ENCODE results near the gene APOBEC3H. TPM values are rescaled to one million over a fixed set of nuclear protein-coding genes. Genes with fewer than 3 reads are reported as not detected.
"Not testable (repeated sequence)": the region's sequence is repeated elsewhere in the genome, so short reads cannot be mapped to it uniquely, and the experiment has no call there.

Gene APOBEC3H
- total and polyA plus RNA-seq, 10 donors = 0.70 to 3.8 (median 2.2) TPM; not detected in 1

DNA sequence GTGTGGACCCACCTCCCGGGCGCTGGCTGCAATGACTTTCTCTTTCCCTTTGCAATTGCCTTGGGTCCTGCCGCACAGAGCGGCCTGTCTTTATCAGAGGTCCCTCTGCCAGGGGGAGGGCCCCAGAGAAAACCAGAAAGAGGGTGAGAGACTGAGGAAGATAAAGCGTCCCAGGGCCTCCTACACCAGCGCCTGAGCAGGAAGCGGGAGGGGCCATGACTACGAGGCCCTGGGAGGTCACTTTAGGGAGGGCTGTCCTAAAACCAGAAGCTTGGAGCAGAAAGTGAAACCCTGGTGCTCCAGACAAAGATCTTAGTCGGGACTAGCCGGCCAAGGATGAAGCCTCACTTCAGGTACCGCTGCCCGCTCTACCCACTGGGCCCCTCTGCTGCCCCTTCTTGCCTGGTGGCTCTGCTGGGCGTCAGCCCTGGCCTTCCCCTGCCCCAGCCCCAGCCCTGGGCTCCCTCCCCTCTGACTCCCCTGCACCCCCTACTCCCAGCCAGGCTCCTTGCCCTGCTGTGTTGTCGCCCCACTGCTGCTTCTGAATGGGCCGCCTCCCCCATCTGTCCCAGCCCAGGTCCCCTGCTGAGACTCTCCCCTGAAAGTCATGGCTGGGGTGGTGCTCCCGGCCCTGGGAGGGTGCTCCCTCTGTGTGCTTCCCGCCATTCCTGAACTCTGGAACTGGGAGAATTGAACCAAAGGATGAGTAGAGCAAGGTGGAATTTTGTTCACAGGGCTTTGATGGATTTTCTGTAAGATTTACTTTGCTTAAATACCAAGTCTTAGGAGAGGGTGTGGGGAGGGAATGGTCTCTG lies 19.8 kb upstream of the APOBEC3H start, which contains the start of gene APOBEC3G:
Gene APOBEC3G (plus strand): TSS at position 250 of the 815 bp plus-strand sequence. CDS start 87 bp downstream, at position 337.
- DNase-seq = peak; percentile 89
- Histone ChIP-seq H3K27ac (peak within 1 kb of the TSS; percentile 86 to 96 (median 90)), H3K4me1 (peaks cover 20 to 79% (median 54%) of the 10 kb centered on the region in 6 donors), H3K36me3 (peaks cover 0 to 34% (median 14%) of the 10 kb centered on the region in 6 donors), H3K4me3 (peak within 1 kb of the TSS; percentile 46 to 82 (median 58))
- peak; percentile 43 to 80 (median 62) for TF ChIP-seq POLR2AphosphoS5 (IDR thresholded peaks at IDR 0.05)
- peak in 1 of 11 experiments; percentile 15 for TF ChIP-seq CTCF (IDR thresholded peaks at IDR 0.05 in 8 of 11, conservative IDR thresholded peaks at IDR 0.05 in 3 of 11)
- TF ChIP-seq POLR2A (IDR thresholded peaks at IDR 0.05) = peak in 1 of 3 donors; percentile 33
- 4 to 9% (median 6%) methylated on average over 9 to 15 of the region's 17 CpGs for WGBS, 5 donors
- H3K27me3 ChIP-seq (replicated peaks in 1 of 7); H3K9me3 ChIP-seq: not testable (repeated sequence)
- intact Hi-C loops (cut with DNase I; ENCODE audit: low total_unique reads) = loop anchor here (10.0 kb wide), 1 partner anchor 62 kb away; the partner anchor contains the start of gene APOBEC3C

DNA sequence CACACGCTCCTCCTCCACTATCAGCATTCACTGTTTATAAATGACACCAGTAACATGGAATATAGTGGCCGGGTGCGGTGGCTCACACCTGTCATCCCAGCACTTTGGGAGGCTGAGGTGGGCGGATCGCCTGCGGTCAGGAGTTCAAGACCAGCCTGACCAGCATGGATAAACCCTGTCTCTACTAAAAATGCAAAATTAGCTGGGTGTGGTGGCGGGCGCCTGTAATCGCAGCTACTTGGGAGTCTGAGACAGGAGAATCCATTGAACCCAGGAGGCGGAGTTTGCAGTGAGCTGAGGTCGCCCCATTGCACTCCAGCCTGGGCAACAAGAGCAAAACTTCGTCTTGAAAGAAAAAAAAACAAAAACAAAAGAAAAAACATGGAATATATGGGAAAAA lies 19.1 kb upstream of the APOBEC3H start:
- H3K27me3 ChIP-seq (replicated peaks in 1 of 7); H3K9me3 ChIP-seq; DNase-seq: not testable (repeated sequence)
- 73 to 88% (median 83%) methylated on average over 12 of the region's 12 CpGs for WGBS, 5 donors
- intact Hi-C loops (cut with DNase I; ENCODE audit: low total_unique reads) = loop anchor here (10.0 kb wide), 1 partner anchor 63 kb away; the partner anchor contains the start of gene APOBEC3C
- H3K27ac ChIP-seq = peak overlapping the region; percentile 36 to 96 (median 90)
- H3K4me3 ChIP-seq = peak overlapping the region; percentile 46 to 82 (median 58)
- H3K36me3 ChIP-seq = peaks cover 0 to 41% (median 15%) of the 10 kb centered on the region in 6 donors
- peaks cover 20 to 80% (median 56%) of the 10 kb centered on the region in 6 donors for H3K4me1 ChIP-seq

- no peak for DNase-seq
- Histone ChIP-seq H3K27me3 (replicated peaks in 1 of 7) (no peaks in the 10 kb centered on the region), H3K9me3 (no peaks in the 10 kb centered on the region), H3K4me3 (peak overlapping the region in 7 of 8 donors; percentile 54 to 82 (median 60)), H3K36me3 (peaks cover 0 to 45% (median 17%) of the 10 kb centered on the region in 6 donors), H3K27ac (peak overlapping the region; percentile 36 to 96 (median 90)), H3K4me1 (peaks cover 20 to 82% (median 56%) of the 10 kb centered on the region in 6 donors)
- 79 to 88% (median 85%) methylated on average over 8 of the region's 8 CpGs for WGBS, 5 donors
- intact Hi-C loops (cut with DNase I; ENCODE audit: low total_unique reads) = loop anchor here (10.0 kb wide), 1 partner anchor 64 kb away; the partner anchor contains the start of gene APOBEC3C
- TF ChIP-seq POLR2AphosphoS5 (IDR thresholded peaks at IDR 0.05) (no peak), POLR2A (IDR thresholded peaks at IDR 0.05) (no peak), CTCF (IDR thresholded peaks at IDR 0.05 in 8 of 11, conservative IDR thresholded peaks at IDR 0.05 in 3 of 11) (no peak)
These were observed 18.7 kb upstream of the APOBEC3H start for GRCh38 chr22:39078329-39078728.

GRCh38 chr22:39079054-39079637 lies 17.9 kb upstream of the APOBEC3H start:
- intact Hi-C loops (cut with DNase I; ENCODE audit: low total_unique reads) = loop anchor here (10.0 kb wide), 1 partner anchor 64 kb away; the partner anchor contains the start of gene APOBEC3C
- not testable (repeated sequence) for DNase-seq; H3K9me3 ChIP-seq; H3K27me3 ChIP-seq (replicated peaks in 1 of 7)
- peaks cover 0 to 53% (median 22%) of the 10 kb centered on the region in 6 donors for H3K36me3 ChIP-seq
- peak overlapping the region in 2 of 8 donors; percentile 60 to 82 for H3K4me3 ChIP-seq
- peaks cover 20 to 84% (median 58%) of the 10 kb centered on the region in 6 donors for H3K4me1 ChIP-seq
- WGBS, 5 donors = 75 to 85% (median 81%) methylated on average over 18 to 24 of the region's 24 CpGs
- peak overlapping the region in 5 of 8 donors; percentile 88 to 96 (median 91) for H3K27ac ChIP-seq
